GM10266 (cell line): ENCODE data around the gene EFTUD2.

Experiments
- DNase-seq: peaks from one replicate; pipeline ENCODE4 v3.0.0; 2012; ENCODE audit errors: extremely low spot score
- TF ChIP-seq, protein P1 (sequence below): IDR thresholded peaks from 2 replicates; pipeline ENCODE4 v1.5.1; 2012; ENCODE audit warnings: mild to moderate bottlenecking, low read depth; ENCODE audit not compliant: control insufficient read depth, insufficient read depth; ENCODE audit errors: missing control alignments

The EFTUD2 gene

GRCh38 chr17:44922746-44923470, 23.7 kb upstream of the EFTUD2 start:
- no peak for DNase-seq
- TF ChIP-seq, protein P1, sequence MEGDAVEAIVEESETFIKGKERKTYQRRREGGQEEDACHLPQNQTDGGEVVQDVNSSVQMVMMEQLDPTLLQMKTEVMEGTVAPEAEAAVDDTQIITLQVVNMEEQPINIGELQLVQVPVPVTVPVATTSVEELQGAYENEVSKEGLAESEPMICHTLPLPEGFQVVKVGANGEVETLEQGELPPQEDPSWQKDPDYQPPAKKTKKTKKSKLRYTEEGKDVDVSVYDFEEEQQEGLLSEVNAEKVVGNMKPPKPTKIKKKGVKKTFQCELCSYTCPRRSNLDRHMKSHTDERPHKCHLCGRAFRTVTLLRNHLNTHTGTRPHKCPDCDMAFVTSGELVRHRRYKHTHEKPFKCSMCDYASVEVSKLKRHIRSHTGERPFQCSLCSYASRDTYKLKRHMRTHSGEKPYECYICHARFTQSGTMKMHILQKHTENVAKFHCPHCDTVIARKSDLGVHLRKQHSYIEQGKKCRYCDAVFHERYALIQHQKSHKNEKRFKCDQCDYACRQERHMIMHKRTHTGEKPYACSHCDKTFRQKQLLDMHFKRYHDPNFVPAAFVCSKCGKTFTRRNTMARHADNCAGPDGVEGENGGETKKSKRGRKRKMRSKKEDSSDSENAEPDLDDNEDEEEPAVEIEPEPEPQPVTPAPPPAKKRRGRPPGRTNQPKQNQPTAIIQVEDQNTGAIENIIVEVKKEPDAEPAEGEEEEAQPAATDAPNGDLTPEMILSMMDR: no peak

GRCh38 chr17:44922136-44922535, 22.9 kb upstream of the EFTUD2 start:
- TF ChIP-seq, protein P1: no peak
- DNase-seq: no peak

- DNase-seq: no peak
- TF ChIP-seq, protein P1: no peak
Measured at GRCh38 chr17:44921122-44921882, 22.1 kb upstream of the EFTUD2 start.

GRCh38 chr17:44920565-44920940, 21.3 kb upstream of the EFTUD2 start:
- peak; percentile 46 for DNase-seq
- TF ChIP-seq, protein P1: no peak

- TF ChIP-seq, protein P1: peak; percentile 91
- peak; percentile 89 for DNase-seq
Measured at GRCh38 chr17:44919885-44920564, 20.8 kb upstream of the EFTUD2 start.

DNA sequence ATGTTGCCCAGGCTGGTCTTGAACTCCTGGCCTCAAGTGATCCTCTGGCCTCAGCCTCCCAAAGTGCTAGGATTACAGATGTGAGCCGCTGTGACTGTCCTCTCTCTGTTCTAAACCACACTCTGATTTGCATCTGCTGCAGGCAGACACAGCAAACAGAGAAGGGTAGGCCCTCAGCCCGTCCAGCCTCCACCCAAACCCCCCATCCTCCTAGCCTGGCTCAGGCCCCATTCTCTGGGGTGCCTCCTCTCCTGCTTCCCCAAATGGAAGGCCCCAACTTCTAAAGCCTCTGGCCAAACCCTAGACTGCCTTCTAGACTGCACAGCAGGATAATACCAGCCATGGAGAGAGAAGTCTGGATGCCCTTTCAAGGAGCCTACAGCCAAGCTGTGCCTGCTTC, 20.2 kb upstream of the EFTUD2 start:
- no peak for DNase-seq
- TF ChIP-seq, protein P1: no peak
